HT-29 (cell line): ENCODE measurements around the gene JCAD. TPM values are rescaled to one million over a fixed set of nuclear protein-coding genes. Genes with fewer than 3 reads are reported as not detected.

Experiments used
- DNase-seq: peaks from one replicate; pipeline ENCODE4 v3.0.0-alpha.2; 2015; ENCODE audit warnings: low spot score
- total RNA-seq: library from RNA; depleted of rRNA; stranded (reverse); fragments of >200 nt; shearing (Covaris generic); gene quantifications from 2 replicates; pipeline ENCODE4 v1.2.3, GENCODE V29; 2014; rRNA removed

Gene JCAD
- total RNA-seq: 3.9 and 5.7 TPM in 2 replicates

- peak; percentile 46 for DNase-seq
These were observed at the start of gene JCAD for GRCh38 chr10:30059209-30060107. Gene JCAD, minus strand, starts transcription at chr10:30059586. Its CDS starts 11,774 bp downstream, at chr10:30047812.

GRCh38 chr10:30106987-30107386 is 47.6 kb upstream of the JCAD start:
- no peak for DNase-seq

- no peak for DNase-seq
These were observed 44.4 kb upstream of the JCAD start for GRCh38 chr10:30103595-30104320.

DNA sequence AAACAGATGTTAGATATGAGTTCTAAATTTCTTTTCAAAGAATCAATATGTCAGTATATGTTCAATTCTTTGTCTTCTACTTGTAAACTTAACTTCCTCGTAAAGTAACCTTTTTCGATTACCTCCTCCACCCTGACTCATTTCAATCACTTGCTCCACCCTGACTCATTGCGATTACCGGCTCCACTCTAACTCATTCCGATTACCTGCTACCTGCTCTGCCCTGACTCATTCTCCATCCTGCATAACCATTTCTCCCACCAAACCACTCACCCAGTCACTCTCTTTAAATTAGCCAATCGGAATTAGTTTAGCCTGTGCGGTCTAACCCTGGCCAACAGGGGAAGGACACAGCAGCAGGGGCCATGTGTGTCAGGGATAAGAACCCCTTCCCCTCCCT is 40.3 kb upstream of the JCAD start:
- DNase-seq: peak; percentile 37

GRCh38 chr10:30099101-30099500 is 39.7 kb upstream of the JCAD start:
- DNase-seq: no peak

- peak; percentile 17 for DNase-seq
These were observed 39.2 kb upstream of the JCAD start for GRCh38 chr10:30098629-30099028.

GRCh38 chr10:30096564-30096963 is 37.2 kb upstream of the JCAD start:
- DNase-seq: no peak

DNA sequence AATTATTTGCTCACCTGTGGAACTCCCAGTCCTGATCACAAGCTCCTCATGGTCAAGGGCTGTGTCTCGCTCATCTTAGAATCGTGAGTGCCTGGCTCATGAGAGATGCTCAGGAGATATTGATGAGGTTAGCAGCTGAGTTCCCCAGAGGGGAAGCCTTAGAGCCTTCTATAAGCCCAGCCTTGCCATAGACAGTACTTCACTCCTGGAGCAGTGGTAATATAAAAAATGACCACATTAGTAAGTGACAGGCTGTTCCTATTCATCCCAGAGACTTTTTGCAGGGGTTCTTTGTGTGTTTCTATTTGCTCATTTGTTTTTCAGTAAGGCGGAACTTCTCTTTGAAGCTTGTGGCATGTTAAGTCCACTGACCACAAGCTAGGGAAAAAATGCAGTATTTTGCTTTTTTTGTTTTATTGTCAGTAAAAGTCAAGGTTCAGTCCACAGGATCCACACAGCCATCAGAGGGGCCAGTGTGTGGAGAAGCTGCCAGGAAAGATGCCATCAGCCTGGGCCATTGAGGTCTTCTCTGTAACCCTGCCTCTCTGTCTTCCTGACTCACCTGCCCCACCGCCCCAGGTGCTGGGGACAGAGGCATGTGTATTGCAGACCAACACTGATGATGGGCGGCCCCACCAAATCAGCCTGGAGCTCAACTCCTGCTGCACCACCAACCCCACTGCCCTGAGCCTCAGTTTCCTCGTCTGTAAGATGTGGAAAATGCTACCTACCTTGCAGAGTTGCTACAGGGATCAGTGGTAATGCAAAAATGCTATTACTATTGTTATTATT is 36.4 kb upstream of the JCAD start:
- peak; percentile 6 for DNase-seq

GRCh38 chr10:30094601-30095000 is 35.2 kb upstream of the JCAD start:
- no peak for DNase-seq

DNA sequence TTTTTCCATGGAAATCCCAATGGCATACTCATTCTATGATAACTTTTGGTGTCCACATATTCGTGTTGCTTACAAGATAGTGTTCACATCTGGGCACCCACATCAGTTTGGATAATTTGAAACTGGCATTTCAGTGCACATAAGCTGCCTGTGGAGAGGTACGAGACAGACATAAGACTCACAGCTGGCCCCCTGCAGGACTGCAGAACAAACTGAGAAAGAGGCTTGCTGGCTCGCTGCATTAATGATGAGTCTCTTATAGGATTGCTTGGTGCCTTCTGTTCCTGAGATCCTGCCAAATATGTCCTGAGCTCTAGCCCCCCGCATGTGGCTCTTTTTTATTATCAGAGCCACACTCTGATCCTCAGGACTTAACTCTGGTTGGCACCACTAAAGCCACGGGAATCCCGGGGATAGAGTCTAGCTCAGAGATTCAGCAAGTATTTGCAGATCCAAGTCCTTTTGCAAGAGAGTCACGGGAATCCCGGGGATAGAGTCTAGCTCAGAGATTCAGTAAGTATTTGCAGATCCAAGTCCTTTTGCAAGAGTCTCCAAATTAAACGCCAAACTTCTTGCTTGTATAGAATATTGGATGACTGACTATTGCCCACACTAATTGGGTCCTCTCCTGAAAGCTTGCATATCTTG is 34.0 kb upstream of the JCAD start:
- no peak for DNase-seq

GRCh38 chr10:30092151-30092790 is 32.9 kb upstream of the JCAD start:
- peak; percentile 44 for DNase-seq

DNA sequence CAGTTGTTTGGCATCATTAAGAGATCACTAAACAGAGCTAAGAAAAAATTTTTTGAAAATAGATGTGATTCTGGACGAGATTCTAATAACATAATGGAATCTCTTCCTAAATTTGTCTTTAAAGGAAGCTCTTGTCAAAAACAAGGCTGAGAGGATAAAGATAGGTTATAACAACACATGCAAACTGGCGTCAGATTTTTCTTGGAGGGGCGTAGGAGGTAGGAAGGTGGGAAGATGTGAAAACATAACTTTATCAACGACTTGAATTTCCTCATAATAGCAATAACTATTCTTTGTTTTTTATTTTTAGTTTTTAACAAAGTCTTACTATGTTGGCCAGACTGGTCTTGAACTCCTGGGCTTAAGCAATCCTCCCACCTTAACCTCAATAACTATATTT is 31.8 kb upstream of the JCAD start:
- DNase-seq: no peak

DNA sequence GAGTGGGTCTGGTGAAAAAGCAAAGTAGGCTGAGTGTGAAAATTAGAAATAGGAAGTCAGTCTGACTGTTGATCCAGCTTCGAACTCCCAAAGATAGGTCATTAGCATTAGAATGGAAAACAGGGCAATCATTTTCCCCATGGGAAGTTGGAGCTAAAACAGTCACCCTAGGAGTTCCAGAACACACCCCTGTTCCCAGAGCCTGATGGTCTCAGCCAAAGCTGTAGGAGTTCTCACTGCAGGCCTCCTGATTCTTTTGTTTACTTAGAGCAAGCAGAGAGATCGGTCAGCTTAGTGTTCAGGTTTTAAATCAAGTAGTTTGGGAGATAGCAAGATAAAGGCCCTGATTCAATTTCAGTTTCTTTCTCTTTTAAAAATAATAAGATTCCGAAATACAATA is 28.8 kb upstream of the JCAD start:
- no peak for DNase-seq

DNA sequence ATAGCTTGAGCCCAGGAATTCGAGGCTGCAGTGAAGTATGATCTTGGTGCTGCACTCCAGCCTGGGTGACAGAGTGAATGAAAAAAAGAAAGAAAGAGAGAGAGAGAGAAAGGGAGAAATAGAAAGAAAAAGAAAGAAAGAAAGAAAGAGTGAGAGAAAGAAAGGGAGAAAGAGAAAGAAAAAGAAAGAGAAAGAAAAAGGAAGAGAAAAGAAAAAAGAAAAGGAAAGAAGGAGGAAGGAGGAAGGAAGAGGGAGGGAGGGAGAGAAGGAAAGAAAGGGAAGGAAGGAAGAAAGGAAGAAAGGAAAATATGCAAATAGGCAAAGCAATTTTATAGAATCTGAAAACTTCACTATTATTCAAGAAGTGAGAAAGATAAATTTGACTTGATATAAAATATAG is 24.5 kb upstream of the JCAD start:
- no peak for DNase-seq

- no peak for DNase-seq
These were observed 21.8 kb upstream of the JCAD start for GRCh38 chr10:30081182-30081581.

DNA sequence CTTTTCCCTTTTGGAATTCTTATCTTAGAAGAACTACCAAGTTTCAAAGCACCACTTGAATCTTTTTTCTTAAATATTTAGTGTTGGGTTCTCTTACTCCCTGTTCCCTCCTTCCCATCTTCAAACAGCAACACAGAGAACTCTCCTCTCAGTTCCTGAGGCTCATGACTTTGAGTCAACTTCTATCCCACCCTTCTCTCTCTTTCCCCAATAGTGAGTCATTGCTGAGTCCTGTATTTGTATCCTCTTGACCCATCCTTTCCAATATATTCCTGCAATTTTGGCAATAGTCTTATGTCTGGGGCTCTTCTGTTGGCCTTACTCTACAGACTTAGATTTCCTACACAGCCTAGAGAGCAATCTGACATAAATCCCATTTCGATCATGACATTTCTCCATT is 20.8 kb upstream of the JCAD start:
- DNase-seq: no peak

- no peak for DNase-seq
These were observed 20.0 kb upstream of the JCAD start for GRCh38 chr10:30079408-30079807.

DNA sequence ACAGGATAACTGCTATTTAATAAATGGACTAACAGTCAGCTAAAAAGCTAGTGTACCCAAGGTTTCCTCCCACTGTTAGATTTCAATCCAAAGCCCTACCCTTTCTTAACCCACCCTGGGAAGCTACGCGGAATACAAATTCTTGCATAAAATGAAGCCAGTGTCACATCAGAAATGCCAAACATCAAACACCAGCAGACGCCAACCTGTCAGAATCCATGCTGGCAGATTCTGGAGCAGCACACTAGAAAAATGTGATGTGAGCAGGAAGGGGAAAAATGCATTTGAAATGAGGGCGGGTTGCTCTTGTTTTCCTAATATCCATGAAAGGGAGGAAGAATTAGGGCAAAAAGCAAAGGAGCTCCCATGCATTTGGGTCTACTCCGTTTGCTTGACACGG is 16.1 kb upstream of the JCAD start:
- no peak for DNase-seq

GRCh38 chr10:30074933-30075332 is 15.5 kb upstream of the JCAD start:
- DNase-seq: no peak

GRCh38 chr10:30074090-30074489 is 14.7 kb upstream of the JCAD start:
- no peak for DNase-seq

GRCh38 chr10:30073767-30074060 is 14.3 kb upstream of the JCAD start:
- DNase-seq: no peak
